ENCODE results near the gene TUBGCP2.

The TUBGCP2 gene

GRCh38 chr10:133316266-133316665 is 7.6 kb upstream of the TUBGCP2 start:
- Histone ChIP-seq H3K27ac (no peak overlapping the region), H3K36me3 (peaks cover 18 to 23% (median 19%) of the 10 kb centered on the region in 11 experiments), H3K9me3 (replicated peaks in 1 of 11) (peaks cover 6 to 16% (median 10%) of the 10 kb centered on the region in 11 experiments), H3K27me3 (peaks cover 0 to 13% (median 11%) of the 10 kb centered on the region in 11 experiments; a peak in 14 of 22 replicates), H3K4me1 (peaks cover 0 to 36% (median 23%) of the 10 kb centered on the region in 10 experiments; a peak in 15 of 20 replicates), H3K4me3 (no peak overlapping the region), H4K20me1 (peaks cover 0 to 24% (median 11%) of the 10 kb centered on the region in 11 experiments; a peak in 10 of 22 replicates), H3K4me2 (no peak overlapping the region), H3K9ac (no peak overlapping the region)
- TF ChIP-seq Cebpa-rat (IDR thresholded peaks at IDR 0.05): no peak

- peaks cover 21 to 27% (median 23%) of the 10 kb centered on the region in 11 experiments for H3K36me3 ChIP-seq
- H3K9me3 ChIP-seq (replicated peaks in 1 of 11): peaks cover 2 to 12% (median 5%) of the 10 kb centered on the region in 11 experiments
- H3K4me3 ChIP-seq: no peak overlapping the region
- peaks cover 0 to 28% (median 11%) of the 10 kb centered on the region in 11 experiments; a peak in 10 of 22 replicates for H4K20me1 ChIP-seq
- TF ChIP-seq Cebpa-rat (IDR thresholded peaks at IDR 0.05): no peak
- peaks cover 0 to 13% (median 11%) of the 10 kb centered on the region in 11 experiments; a peak in 14 of 22 replicates for H3K27me3 ChIP-seq
- H3K4me2 ChIP-seq: no peak overlapping the region
- H3K27ac ChIP-seq: no peak overlapping the region
- no peak overlapping the region for H3K9ac ChIP-seq
- peaks cover 0 to 36% (median 23%) of the 10 kb centered on the region in 10 experiments; a peak in 15 of 20 replicates for H3K4me1 ChIP-seq
Measured at GRCh38 chr10:133315847-133316246, 7.2 kb upstream of the TUBGCP2 start.

- Histone ChIP-seq H3K36me3 (peaks cover 31 to 37% (median 33%) of the 10 kb centered on the region in 11 experiments), H3K9me3 (replicated peaks in 1 of 11) (peaks cover 0 to 7% (median 0%) of the 10 kb centered on the region in 11 experiments; a peak in 6 of 22 replicates), H3K4me1 (peaks cover under 1 to 43% (median 28%) of the 10 kb centered on the region in 10 experiments; a peak in 19 of 20 replicates), H3K9ac (no peak overlapping the region), H4K20me1 (peaks cover 0 to 37% (median 19%) of the 10 kb centered on the region in 11 experiments; a peak in 16 of 22 replicates), H3K4me2 (peak overlapping the region in 7 of 11 experiments; percentile 43 to 82 (median 71); a peak in 10 of 22 replicates), H3K27ac (no peak overlapping the region), H3K4me3 (no peak overlapping the region), H3K27me3 (peaks cover 0 to 13% (median 11%) of the 10 kb centered on the region in 11 experiments; a peak in 14 of 22 replicates)
- no peak for TF ChIP-seq Cebpa-rat (IDR thresholded peaks at IDR 0.05)
Measured at GRCh38 chr10:133314911-133315310, 6.2 kb upstream of the TUBGCP2 start.

GRCh38 chr10:133313192-133313591 is 4.5 kb upstream of the TUBGCP2 start:
- H3K27me3 ChIP-seq: no peaks in the 10 kb centered on the region
- peak overlapping the region in 3 of 11 experiments; percentile 33 to 50 (median 49); a peak in 2 of 22 replicates for H3K9ac ChIP-seq
- no peak for TF ChIP-seq Cebpa-rat (IDR thresholded peaks at IDR 0.05)
- H3K4me3 ChIP-seq: no peak overlapping the region
- peaks cover 0 to 7% (median 0%) of the 10 kb centered on the region in 11 experiments; a peak in 6 of 22 replicates for H3K9me3 ChIP-seq (replicated peaks in 1 of 11)
- no peak overlapping the region for H3K27ac ChIP-seq
- peaks cover 0 to 49% (median 27%) of the 10 kb centered on the region in 11 experiments; a peak in 19 of 22 replicates for H4K20me1 ChIP-seq
- peaks cover 31 to 42% (median 38%) of the 10 kb centered on the region in 11 experiments for H3K36me3 ChIP-seq
- H3K4me1 ChIP-seq: peaks cover 8 to 44% (median 35%) of the 10 kb centered on the region in 10 experiments
- H3K4me2 ChIP-seq: peak overlapping the region in 4 of 11 experiments; percentile 71 to 82 (median 74); a peak in 8 of 22 replicates

GRCh38 chr10:133312769-133313145 is 4.1 kb upstream of the TUBGCP2 start:
- Histone ChIP-seq H3K27ac (no peak overlapping the region), H4K20me1 (peaks cover 3 to 53% (median 31%) of the 10 kb centered on the region in 11 experiments; a peak in 20 of 22 replicates), H3K36me3 (peaks cover 31 to 42% (median 38%) of the 10 kb centered on the region in 11 experiments), H3K9me3 (replicated peaks in 1 of 11) (peaks cover 0 to 7% (median 0%) of the 10 kb centered on the region in 11 experiments; a peak in 6 of 22 replicates), H3K27me3 (no peaks in the 10 kb centered on the region), H3K4me2 (peak overlapping the region in 4 of 11 experiments; percentile 71 to 82 (median 74); a peak in 5 of 22 replicates), H3K4me1 (peaks cover 8 to 46% (median 37%) of the 10 kb centered on the region in 10 experiments), H3K9ac (peak overlapping the region in 4 of 11 experiments; percentile 2 to 50 (median 21); a peak in 1 of 22 replicates), H3K4me3 (no peak overlapping the region)
- TF ChIP-seq Cebpa-rat (IDR thresholded peaks at IDR 0.05): no peak

GRCh38 chr10:133312016-133312768 is 3.5 kb upstream of the TUBGCP2 start:
- Histone ChIP-seq H3K9me3 (replicated peaks in 1 of 11) (peaks cover 0 to 7% (median 0%) of the 10 kb centered on the region in 11 experiments; a peak in 6 of 22 replicates), H3K27me3 (no peaks in the 10 kb centered on the region), H3K9ac (peak overlapping the region in 4 of 11 experiments; percentile 2 to 24 (median 11); a peak in 3 of 22 replicates), H3K4me2 (peak overlapping the region in 1 of 11 experiments; percentile 3; a peak in 2 of 22 replicates), H3K27ac (no peak overlapping the region), H3K4me3 (no peak overlapping the region), H3K36me3 (peaks cover 31 to 42% (median 38%) of the 10 kb centered on the region in 11 experiments), H3K4me1 (peaks cover 14 to 51% (median 42%) of the 10 kb centered on the region in 10 experiments), H4K20me1 (peaks cover 9 to 59% (median 37%) of the 10 kb centered on the region in 11 experiments; a peak in 20 of 22 replicates)
- no peak for TF ChIP-seq Cebpa-rat (IDR thresholded peaks at IDR 0.05)

- Histone ChIP-seq H3K27me3 (no peaks in the 10 kb centered on the region), H4K20me1 (peaks cover 13 to 65% (median 43%) of the 10 kb centered on the region in 11 experiments; a peak in 21 of 22 replicates), H3K27ac (no peak overlapping the region), H3K4me2 (no peak overlapping the region), H3K9me3 (replicated peaks in 1 of 11) (peaks cover 0 to 7% (median 0%) of the 10 kb centered on the region in 11 experiments; a peak in 6 of 22 replicates), H3K9ac (peak overlapping the region in 1 of 11 experiments; percentile 4; a peak in 2 of 22 replicates), H3K36me3 (peaks cover 31 to 48% (median 38%) of the 10 kb centered on the region in 11 experiments), H3K4me1 (peaks cover 20 to 58% (median 48%) of the 10 kb centered on the region in 10 experiments), H3K4me3 (no peak overlapping the region)
- no peak for TF ChIP-seq Cebpa-rat (IDR thresholded peaks at IDR 0.05)
Measured at GRCh38 chr10:133311570-133311969, 2.9 kb upstream of the TUBGCP2 start.

- Histone ChIP-seq H4K20me1 (peaks cover 17 to 73% (median 51%) of the 10 kb centered on the region in 11 experiments; a peak in 21 of 22 replicates), H3K36me3 (peaks cover 31 to 48% (median 38%) of the 10 kb centered on the region in 11 experiments), H3K27me3 (no peaks in the 10 kb centered on the region), H3K4me1 (peaks cover 28 to 64% (median 52%) of the 10 kb centered on the region in 10 experiments), H3K4me3 (no peak overlapping the region), H3K4me2 (no peak overlapping the region), H3K9ac (no peak overlapping the region), H3K9me3 (replicated peaks in 1 of 11) (peaks cover 0 to under 1% (median 0%) of the 10 kb centered on the region in 11 experiments; a peak in 4 of 22 replicates), H3K27ac (no peak overlapping the region)
- TF ChIP-seq Cebpa-rat (IDR thresholded peaks at IDR 0.05): no peak
Measured at GRCh38 chr10:133310789-133311188, 2.1 kb upstream of the TUBGCP2 start.

Data from BLaER1 treated with 17β-estradiol and CSF1 and Interleukin-3, amounts not matched to agents 10 nM and 100 nM (cell line).